Colonic mucosa (tissue), 4 donors: Measurements from ENCODE around the gene PCNX2. TPM values are rescaled to one million over a fixed set of nuclear protein-coding genes. Genes with fewer than 3 reads are reported as not detected.

ENCODE experiments used
- DNase-seq: peaks from one replicate; pipeline ENCODE4 v3.0.0-alpha.2; 2020
- H3K27ac ChIP-seq: fragments of 200-600 bp; one replicate; pipeline ENCODE4 v1.8.0; 2021
- H3K27me3 ChIP-seq: fragments of 200-600 bp; one replicate; pipeline ENCODE4 v1.8.0; 2021
- H3K36me3 ChIP-seq: fragments of 200-600 bp; one replicate; pipeline ENCODE4 v1.8.0; 2021
- H3K4me1 ChIP-seq: fragments of 200-600 bp; one replicate; pipeline ENCODE4 v1.8.0; 2021; ENCODE audit warnings: mild to moderate bottlenecking
- H3K4me3 ChIP-seq: fragments of 200-600 bp; one replicate; pipeline ENCODE4 v1.8.0; 2021
- H3K9ac ChIP-seq, 2 donors: one replicate each; pipeline ENCODE4 v1.7.0; 2013; ENCODE audit warnings: control low read depth in 2 of 2, low read depth in 2 of 2, low read length in 2 of 2
- H3K9me3 ChIP-seq: fragments of 200-600 bp; one replicate; pipeline ENCODE4 v1.8.0; 2021
- intact Hi-C: fragments of 100-400 bp; cut with DNase I; formaldehyde crosslinking; loops from one replicate; pipeline ENCODE4 v1.14.1; 2022
- total RNA-seq, 2 donors: library from RNA; stranded (reverse); fragmentation: NEBNext Ultra II Directional in 1 of 2; extraction: Animal tissue kit (Norgen Biotek cat#: 25700) in 1 of 2; gene quantifications; one replicate each; pipeline ENCODE4 v1.2.1, GENCODE V29; 2021
- TF ChIP-seq, protein P1 (sequence below): fragments of 200-600 bp; IDR thresholded peaks from one replicate; pipeline ENCODE4 v1.8.0; 2022; ENCODE audit warnings: antibody characterized with exemption, mild to moderate bottlenecking
- donor health status: healthy.
- donor health status: DM: no; HTN: no; CAD: no.
- donor health status: DM: no; HTN: no; CAD: no.

PCNX2 gene
- total RNA-seq, 2 donors from 2014 or later: 5.4 to 6.7 TPM

DNA sequence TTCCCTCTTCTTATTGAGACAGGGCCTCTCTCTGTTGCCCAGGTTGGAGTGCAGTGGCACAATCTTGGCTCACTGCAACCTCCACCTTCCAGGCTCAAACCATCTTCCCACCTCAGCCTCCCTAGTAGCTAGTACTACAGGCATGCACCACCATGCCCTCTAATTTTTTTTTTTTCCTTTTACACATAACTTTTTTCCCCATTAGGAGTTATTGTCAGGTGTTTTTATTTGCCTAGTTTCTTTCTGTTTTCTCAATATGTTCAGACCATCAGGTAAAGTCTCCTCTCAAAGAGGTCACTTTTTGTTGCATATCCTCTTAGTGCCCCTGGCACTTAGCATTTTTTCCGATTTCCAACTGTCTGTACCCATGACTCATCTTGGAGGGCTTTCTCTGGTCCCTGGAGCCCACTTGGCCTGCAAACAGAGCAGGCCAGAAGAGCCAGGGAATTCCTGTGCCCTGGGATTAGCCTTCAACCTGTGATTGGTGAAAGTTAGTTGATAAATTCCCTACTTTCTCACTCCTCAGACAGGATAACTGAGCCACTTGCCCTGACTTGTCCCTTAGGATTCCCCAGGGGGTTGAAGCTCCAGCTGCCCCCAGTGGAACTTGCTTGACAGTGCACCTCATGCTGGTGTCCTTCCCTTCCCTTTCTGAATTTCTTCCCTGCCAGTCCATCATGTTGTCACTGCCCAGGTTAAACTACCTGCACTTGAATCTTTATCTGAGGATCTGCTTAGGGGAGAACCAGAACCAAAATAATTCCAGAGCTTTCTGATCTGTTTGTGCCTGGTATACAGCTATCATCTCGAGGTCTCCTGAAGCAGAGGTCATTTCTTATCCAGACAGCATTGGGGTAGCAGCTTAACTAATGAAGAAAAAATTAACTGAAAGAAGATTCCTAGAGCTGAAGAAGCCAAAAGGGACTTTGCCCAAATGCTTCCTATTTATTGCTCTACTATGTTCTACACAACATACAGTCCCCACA, 342.7 kb downstream of the PCNX2 start:
- DNase-seq: peak; percentile 67
- no peak overlapping the region for H3K27ac ChIP-seq
- no peaks in the 10 kb centered on the region for H3K4me1 ChIP-seq
- peak overlapping the region in 1 of 2 donors; percentile 5 for H3K9ac ChIP-seq
- no peaks in the 10 kb centered on the region for H3K27me3 ChIP-seq
- TF ChIP-seq, protein P1, sequence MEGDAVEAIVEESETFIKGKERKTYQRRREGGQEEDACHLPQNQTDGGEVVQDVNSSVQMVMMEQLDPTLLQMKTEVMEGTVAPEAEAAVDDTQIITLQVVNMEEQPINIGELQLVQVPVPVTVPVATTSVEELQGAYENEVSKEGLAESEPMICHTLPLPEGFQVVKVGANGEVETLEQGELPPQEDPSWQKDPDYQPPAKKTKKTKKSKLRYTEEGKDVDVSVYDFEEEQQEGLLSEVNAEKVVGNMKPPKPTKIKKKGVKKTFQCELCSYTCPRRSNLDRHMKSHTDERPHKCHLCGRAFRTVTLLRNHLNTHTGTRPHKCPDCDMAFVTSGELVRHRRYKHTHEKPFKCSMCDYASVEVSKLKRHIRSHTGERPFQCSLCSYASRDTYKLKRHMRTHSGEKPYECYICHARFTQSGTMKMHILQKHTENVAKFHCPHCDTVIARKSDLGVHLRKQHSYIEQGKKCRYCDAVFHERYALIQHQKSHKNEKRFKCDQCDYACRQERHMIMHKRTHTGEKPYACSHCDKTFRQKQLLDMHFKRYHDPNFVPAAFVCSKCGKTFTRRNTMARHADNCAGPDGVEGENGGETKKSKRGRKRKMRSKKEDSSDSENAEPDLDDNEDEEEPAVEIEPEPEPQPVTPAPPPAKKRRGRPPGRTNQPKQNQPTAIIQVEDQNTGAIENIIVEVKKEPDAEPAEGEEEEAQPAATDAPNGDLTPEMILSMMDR: peak; percentile 60
- H3K4me3 ChIP-seq: no peak overlapping the region
- intact Hi-C loops: loop anchor here (10.0 kb wide), 1 partner anchor 198 kb away; no protein-coding TSS in a partner anchor
- no peaks in the 10 kb centered on the region for H3K36me3 ChIP-seq
- H3K9me3 ChIP-seq: no peaks in the 10 kb centered on the region

DNA sequence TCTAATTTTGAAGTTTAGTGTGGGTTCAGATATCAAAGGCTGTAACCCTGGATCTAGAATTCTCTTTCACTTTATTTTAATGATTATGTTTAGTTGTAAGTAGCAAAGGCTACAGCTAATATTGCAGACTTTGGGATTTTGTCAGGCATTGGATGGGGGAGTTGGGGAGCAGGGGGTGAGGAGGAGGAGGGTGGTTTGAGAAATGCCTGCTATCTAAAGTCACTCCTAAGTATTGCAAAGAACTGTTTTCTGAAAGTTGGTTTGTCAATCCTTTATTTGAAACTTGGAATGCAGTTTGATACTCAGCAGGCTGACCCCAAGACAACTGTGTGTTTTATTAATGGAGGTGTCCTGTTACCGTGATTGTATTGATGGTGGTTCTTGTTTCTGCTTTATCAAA, 343.9 kb downstream of the PCNX2 start:
- Histone ChIP-seq H3K9ac (peak overlapping the region in 1 of 2 donors; percentile 92), H3K27me3 (no peaks in the 10 kb centered on the region), H3K27ac (no peak overlapping the region), H3K4me3 (peak overlapping the region; percentile 85), H3K36me3 (no peaks in the 10 kb centered on the region), H3K9me3 (no peaks in the 10 kb centered on the region), H3K4me1 (no peaks in the 10 kb centered on the region)
- intact Hi-C loops: loop anchor here (10.0 kb wide), 1 partner anchor 197 kb away; no protein-coding TSS in a partner anchor
- no peak for DNase-seq
- TF ChIP-seq, protein P1: no peak

DNA sequence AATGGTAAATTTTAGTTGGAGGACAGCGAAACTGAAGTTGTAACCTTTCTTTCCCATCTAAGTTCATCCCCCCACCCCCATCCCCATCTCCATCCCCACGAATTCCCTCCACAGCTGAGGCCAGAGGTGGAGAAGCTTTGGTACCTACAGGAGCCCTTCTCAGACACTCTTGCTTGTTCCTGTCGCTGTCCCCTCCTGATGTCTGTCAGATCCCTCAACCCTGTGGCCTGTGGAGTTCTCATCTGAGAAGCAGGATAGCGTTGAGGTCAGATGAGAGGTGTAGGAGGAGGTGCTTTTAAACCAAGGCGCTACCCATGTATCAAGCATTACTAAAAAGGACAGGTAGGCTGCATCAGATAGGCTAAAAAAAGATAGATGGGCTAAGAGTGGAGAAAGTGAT, 344.3 kb downstream of the PCNX2 start:
- intact Hi-C loops: loop anchor here (10.0 kb wide), 1 partner anchor 196 kb away; no protein-coding TSS in a partner anchor
- peak overlapping the region; percentile 71 for H3K27ac ChIP-seq
- no peaks in the 10 kb centered on the region for H3K9me3 ChIP-seq
- peak; percentile 51 for DNase-seq
- TF ChIP-seq, protein P1: no peak
- H3K36me3 ChIP-seq: no peaks in the 10 kb centered on the region
- H3K27me3 ChIP-seq: no peaks in the 10 kb centered on the region
- H3K4me1 ChIP-seq: no peaks in the 10 kb centered on the region
- H3K4me3 ChIP-seq: peak overlapping the region; percentile 85
- peak overlapping the region in 1 of 2 donors; percentile 92 for H3K9ac ChIP-seq

DNA sequence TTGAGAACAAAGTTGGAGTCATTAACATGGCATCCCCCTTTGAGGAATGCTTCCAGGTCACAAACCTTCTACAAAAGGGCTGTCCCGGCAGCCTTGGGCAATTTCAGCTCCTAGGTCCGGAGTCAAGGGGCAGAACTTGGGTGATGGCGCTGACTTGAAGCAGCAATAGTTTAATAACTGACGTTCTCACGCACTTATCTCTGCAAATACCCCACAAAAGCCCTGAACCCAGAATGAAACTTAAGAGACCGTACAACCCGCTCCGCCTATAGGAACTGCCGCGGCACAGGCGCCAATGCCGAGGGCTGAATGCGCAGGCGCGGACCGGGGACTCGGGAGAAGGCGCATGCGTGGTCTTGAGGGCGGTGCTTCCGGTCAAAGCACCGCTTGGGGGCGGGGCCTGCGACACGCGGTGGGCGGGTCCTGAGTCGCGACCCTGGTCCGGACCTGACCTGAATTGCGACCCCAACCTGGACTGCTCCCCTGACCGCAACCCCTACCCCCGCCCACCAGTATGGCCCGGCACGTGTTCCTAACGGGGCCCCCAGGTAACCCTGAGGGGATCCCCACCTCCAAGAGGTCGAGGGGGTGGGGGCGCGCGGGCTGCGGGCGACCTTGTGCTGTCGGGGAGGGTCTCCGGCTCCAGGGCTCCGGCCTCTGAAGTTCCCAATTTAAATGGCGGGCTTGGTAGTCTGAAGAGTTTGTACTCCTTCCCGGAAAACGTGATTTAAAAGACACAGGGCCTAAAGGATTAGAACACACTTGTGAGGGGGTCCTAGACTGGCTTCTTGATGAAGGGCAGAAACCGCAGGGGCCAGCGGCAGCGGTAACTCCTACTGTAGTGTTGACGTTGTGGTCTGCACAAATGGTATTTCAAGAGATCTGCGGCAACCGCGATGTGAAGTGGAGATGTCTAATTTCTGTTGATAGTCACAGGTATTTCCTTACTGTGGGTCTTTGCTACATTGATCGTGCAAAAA, 345.0 kb downstream of the PCNX2 start, which contains the start of gene NTPCR:
Gene NTPCR (plus strand): TSS at position 415 of the 980 bp plus-strand sequence. CDS start 100 bp downstream, at position 515.
- Histone ChIP-seq H3K27ac (peak within 1 kb of the TSS; percentile 71), H3K4me1 (no peaks in the 10 kb centered on the region), H3K9ac (peak within 1 kb of the TSS; percentile 70 to 92), H3K27me3 (no peaks in the 10 kb centered on the region), H3K9me3 (no peaks in the 10 kb centered on the region), H3K36me3 (no peaks in the 10 kb centered on the region), H3K4me3 (peak within 1 kb of the TSS; percentile 85)
- intact Hi-C loops: loop anchor here (10.0 kb wide), 1 partner anchor 196 kb away; no protein-coding TSS in a partner anchor
- DNase-seq: peak; percentile 96
- TF ChIP-seq, protein P1: no peak
